Fibroblast of lung (primary cell): ENCODE data around the gene EEF2. TPM values are rescaled to one million over a fixed set of nuclear protein-coding genes. Genes with fewer than 3 reads are reported as not detected.

Experiments
- DNase-seq, 2 donors: peaks; one replicate each; pipeline versions ENCODE4 v3.0.0 to v3.0.0-alpha.2; 2010; ENCODE audit warnings: low read depth in 2 of 2
- H2AFZ ChIP-seq: 2 replicates; pipeline ENCODE4 v1.5.1; 2012; ENCODE audit warnings: low read length, control low read depth, inconsistent platforms
- H3K27ac ChIP-seq: 2 replicates; pipeline ENCODE4 v1.5.1; 2011; ENCODE audit warnings: low read length, control low read depth; ENCODE audit not compliant: insufficient read depth
- H3K27me3 ChIP-seq: 2 replicates; pipeline ENCODE4 v1.5.1; 2011; ENCODE audit warnings: mild to moderate bottlenecking, low read length; ENCODE audit not compliant: control insufficient read depth, insufficient read depth
- H3K36me3 ChIP-seq: 2 replicates; pipeline ENCODE4 v1.5.1; 2011; ENCODE audit warnings: low read length; ENCODE audit not compliant: control insufficient read depth, insufficient read depth
- H3K4me1 ChIP-seq: 2 replicates; pipeline ENCODE4 v1.5.1; 2011; ENCODE audit warnings: low read length; ENCODE audit not compliant: control insufficient read depth, insufficient read depth; ENCODE audit errors: extremely low read depth
- H3K4me2 ChIP-seq: 2 replicates; pipeline ENCODE4 v1.5.1; 2011; ENCODE audit warnings: low read length, control low read depth; ENCODE audit not compliant: insufficient read depth; ENCODE audit errors: extremely low read depth
- H3K4me3 ChIP-seq, 4 experiments: fragments of 200-600 bp in 1 of 4; sonication (generic) in 1 of 4; replicated peaks in 1 of 4; 2 replicates each; pipeline ENCODE4 v1.5.1; 2011 to 2016; ENCODE audit warnings: low read length in 4 of 4, low read depth in 3 of 4, mild to moderate bottlenecking in 3 of 4, control low read depth in 2 of 4, inconsistent platforms in 1 of 4, mixed read lengths in 1 of 4; ENCODE audit not compliant: insufficient read depth in 1 of 4; ENCODE audit errors: control extremely low read depth in 1 of 4
- H3K79me2 ChIP-seq: 2 replicates; pipeline ENCODE4 v1.5.1; 2012; ENCODE audit warnings: mild to moderate bottlenecking, low read length, inconsistent platforms; ENCODE audit not compliant: control insufficient read depth, insufficient read depth
- H3K9ac ChIP-seq: 2 replicates; pipeline ENCODE4 v1.5.1; 2011; ENCODE audit warnings: mild to moderate bottlenecking, low read length, control low read depth; ENCODE audit not compliant: insufficient read depth
- H3K9me3 ChIP-seq: 2 replicates; pipeline ENCODE4 v1.5.1; 2012; ENCODE audit warnings: low read depth, low read length; ENCODE audit not compliant: control insufficient read depth, insufficient read depth
- H4K20me1 ChIP-seq: 2 replicates; pipeline ENCODE4 v1.5.1; 2011; ENCODE audit warnings: low read length; ENCODE audit not compliant: control insufficient read depth, insufficient read depth; ENCODE audit errors: extremely low read depth
- CTCF ChIP-seq, 2 donors: IDR thresholded peaks in 1 of 2; conservative IDR thresholded peaks in 1 of 2; 1 replicate in 1 of 2; 2 replicates in 1 of 2; pipeline ENCODE4 v1.5.1; 2011 to 2012; ENCODE audit warnings: low read length in 2 of 2, control low read depth in 1 of 2, inconsistent platforms in 1 of 2, low read depth in 1 of 2, mild to moderate bottlenecking in 1 of 2
- EZH2 ChIP-seq: IDR thresholded peaks from 2 replicates; pipeline ENCODE4 v1.5.1; 2012; ENCODE audit warnings: low read length, control low read depth, mild to moderate bottlenecking; ENCODE audit errors: missing control alignments
- polyA plus RNA-seq, 2 donors: library from polyadenylated mRNA; depleted of rRNA in 1 of 2; stranded (reverse) in 1 of 2; unstranded in 1 of 2; fragments of >200 nt; gene quantifications; 2 replicates each; pipeline ENCODE4 v1.2.1, GENCODE V29; 2011 to 2012; ENCODE audit warnings: missing spikeins in 1 of 2
- total RNA-seq: library from RNA; depleted of rRNA; stranded (reverse); fragments of >200 nt; gene quantifications from 2 replicates; pipeline ENCODE4 v1.2.1, GENCODE V29; 2014

The EEF2 gene
- total and polyA plus RNA-seq, 2 donors (not counting 1 experiment from before 2014, with no cell fraction given) = 976 to 2,646 TPM

GRCh38 chr19:4028334-4029246 is 43.3 kb upstream of the EEF2 start:
- no peaks in the 10 kb centered on the region for H3K4me1 ChIP-seq
- H2AFZ ChIP-seq = no peak overlapping the region
- H3K79me2 ChIP-seq = no peaks in the 10 kb centered on the region
- DNase-seq = no peak
- H3K27ac ChIP-seq = no peak overlapping the region
- TF ChIP-seq EZH2 (no peak), CTCF (conservative IDR thresholded peaks at IDR 0.05 in 1 of 2, IDR thresholded peaks at IDR 0.05 in 1 of 2; ENCODE audit: low read depth in 1 of 2, low read length in 2 of 2) (no peak)
- no peak overlapping the region for H3K4me2 ChIP-seq
- no peaks in the 10 kb centered on the region for H4K20me1 ChIP-seq
- peaks cover 14% of the 10 kb centered on the region for H3K36me3 ChIP-seq
- H3K9me3 ChIP-seq = no peaks in the 10 kb centered on the region
- no peaks in the 10 kb centered on the region for H3K27me3 ChIP-seq
- H3K9ac ChIP-seq = no peak overlapping the region
- H3K4me3 ChIP-seq = no peak overlapping the region

GRCh38 chr19:4027146-4027545 is 41.9 kb upstream of the EEF2 start:
- H3K27ac ChIP-seq = no peak overlapping the region
- H3K36me3 ChIP-seq = peaks cover 6% of the 10 kb centered on the region
- H3K9me3 ChIP-seq = no peaks in the 10 kb centered on the region
- H3K4me3 ChIP-seq = no peak overlapping the region
- no peaks in the 10 kb centered on the region for H3K27me3 ChIP-seq
- no peak overlapping the region for H2AFZ ChIP-seq
- no peak for DNase-seq
- H3K4me1 ChIP-seq = no peaks in the 10 kb centered on the region
- no peak overlapping the region for H3K9ac ChIP-seq
- H4K20me1 ChIP-seq = no peaks in the 10 kb centered on the region
- no peak for TF ChIP-seq EZH2
- no peak overlapping the region for H3K4me2 ChIP-seq
- H3K79me2 ChIP-seq = no peaks in the 10 kb centered on the region

- peaks cover 1% of the 10 kb centered on the region for H3K79me2 ChIP-seq
- H3K36me3 ChIP-seq = peaks cover 4% of the 10 kb centered on the region
- H3K9me3 ChIP-seq = no peaks in the 10 kb centered on the region
- no peaks in the 10 kb centered on the region for H3K4me1 ChIP-seq
- no peak overlapping the region for H2AFZ ChIP-seq
- no peak overlapping the region for H3K4me2 ChIP-seq
- TF ChIP-seq EZH2 = no peak
- no peak for TF ChIP-seq CTCF (conservative IDR thresholded peaks at IDR 0.05 in 1 of 2, IDR thresholded peaks at IDR 0.05 in 1 of 2; ENCODE audit: low read depth in 1 of 2, low read length in 2 of 2)
- no peaks in the 10 kb centered on the region for H4K20me1 ChIP-seq
- H3K27me3 ChIP-seq = no peaks in the 10 kb centered on the region
- no peak overlapping the region for H3K9ac ChIP-seq
- H3K4me3 ChIP-seq = no peak overlapping the region
- H3K27ac ChIP-seq = no peak overlapping the region
- no peak for DNase-seq
Observed at GRCh38 chr19:4025317-4025716, 40.1 kb upstream of the EEF2 start.
